PC-3 (cell line): ENCODE data around the gene TMSB15A. TPM values are rescaled to one million over a fixed set of nuclear protein-coding genes. Genes with fewer than 3 reads are reported as not detected.

Experiments used
- ATAC-seq: fragments of 200-7000 bp; cut with Tn5 transposase; 2 replicates; pipeline ENCODE4 v1.9.1; 2020; ENCODE audit warnings: mild to moderate bottlenecking, moderate library complexity
- Bru-seq: library from RNA; stranded (reverse); fragments of 400-500 nt; gene quantifications from one replicate; lab custom pipeline; 2021; lab: Mats Ljungman, UMichigan
- BruChase-seq, 2 experiments: library from RNA; stranded (reverse); fragments of 400-500 nt; gene quantifications; one replicate each; lab custom pipeline; 2021; lab: Mats Ljungman, UMichigan
- BruUV-seq: library from RNA; stranded (reverse); fragments of 400-500 nt; replicated peaks from 2 replicates; lab custom pipeline; 2021; lab: Mats Ljungman, UMichigan
- CTCF ChIA-PET: fragments of 300-600 bp; sonication (Branson Sonifier 250); formaldehyde crosslinking; loops from one replicate; lab custom pipeline; 2022; ENCODE audit warnings: antibody characterized with exemption; lab: Charles Lee
- POLR2A ChIA-PET: fragments of 300-600 bp; sonication (Branson Sonifier 250); formaldehyde crosslinking; loops from one replicate; lab custom pipeline; 2022; ENCODE audit warnings: antibody characterized with exemption; ENCODE audit not compliant: unreplicated experiment; lab: Charles Lee
- DNase-seq: peaks from one replicate; pipeline ENCODE4 v3.0.0-alpha.2; 2015
- H2AFZ ChIP-seq: fragments of 300-600 bp; sonication (generic); 2 replicates; pipeline ENCODE4 v1.6.0; 2016; ENCODE audit warnings: antibody characterized with exemption, low read length
- H3F3A ChIP-seq: fragments of 300-600 bp; sonication (generic); one replicate; pipeline ENCODE4 v1.6.0; 2017; ENCODE audit warnings: antibody characterized with exemption, low read length, control low read depth, mild to moderate bottlenecking; ENCODE audit not compliant: unreplicated experiment
- H3K27ac ChIP-seq: fragments of 300-600 bp; sonication (generic); 2 replicates; pipeline ENCODE4 v1.5.1; 2016; ENCODE audit warnings: mild to moderate bottlenecking, low read length
- H3K27me3 ChIP-seq: fragments of 300-600 bp; sonication (generic); 2 replicates; pipeline ENCODE4 v1.6.1; 2016; ENCODE audit warnings: low read length, mixed read lengths
- H3K36me3 ChIP-seq: fragments of 300-600 bp; sonication (generic); 2 replicates; pipeline ENCODE4 v1.6.1; 2016; ENCODE audit warnings: low read depth, mixed run types, low read length, mixed read lengths
- H3K4me1 ChIP-seq: fragments of 300-600 bp; sonication (generic); 2 replicates; pipeline ENCODE4 v1.5.1; 2016; ENCODE audit warnings: low read length; ENCODE audit not compliant: insufficient read depth
- H3K4me2 ChIP-seq: fragments of 300-600 bp; sonication (generic); 2 replicates; pipeline ENCODE4 v1.6.0; 2016; ENCODE audit warnings: low read length
- H3K4me3 ChIP-seq: fragments of 300-600 bp; sonication (generic); 2 replicates; pipeline ENCODE4 v1.5.1; 2016; ENCODE audit warnings: mild to moderate bottlenecking, low read length, mixed read lengths
- H3K79me2 ChIP-seq: fragments of 300-600 bp; sonication (generic); 2 replicates; pipeline ENCODE4 v1.6.1; 2017; ENCODE audit warnings: low read length, mixed read lengths
- H3K9ac ChIP-seq: fragments of 300-600 bp; sonication (generic); 2 replicates; pipeline ENCODE4 v1.6.0; 2016; ENCODE audit warnings: mild to moderate bottlenecking, low read length
- H3K9me2 ChIP-seq: fragments of 300-600 bp; sonication (generic); replicated peaks from 2 replicates; pipeline ENCODE4 v1.6.1; 2016; ENCODE audit warnings: mixed run types, low read length, mixed read lengths
- H3K9me3 ChIP-seq: fragments of 300-600 bp; sonication (generic); 2 replicates; pipeline ENCODE4 v1.6.1; 2016; ENCODE audit warnings: low read length, mixed read lengths
- H4K20me1 ChIP-seq: fragments of 300-600 bp; sonication (generic); 2 replicates; pipeline ENCODE4 v1.6.1; 2016; ENCODE audit warnings: low read length, mixed read lengths
- EZH2 ChIP-seq: fragments of 300-600 bp; sonication (generic); IDR thresholded peaks from one replicate; pipeline ENCODE4 v1.6.1; 2017; ENCODE audit warnings: antibody characterized with exemption, mild to moderate bottlenecking, low read length; ENCODE audit not compliant: unreplicated experiment
- EZH2phosphoT487 ChIP-seq: fragments of 300-600 bp; sonication (generic); IDR thresholded peaks from 2 replicates; pipeline ENCODE4 v1.6.1; 2018; ENCODE audit warnings: mild to moderate bottlenecking, antibody characterized with exemption, low read length, borderline replicate concordance
- intact Hi-C: fragments of 100-400 bp; cut with micrococcal nuclease; formaldehyde crosslinking; loops from 2 replicates; pipeline ENCODE4 v1.9.0; 2023
- long read RNA-seq: library from polyadenylated mRNA; unstranded; transcript quantifications from one replicate; pipeline ENCODE4 v2.0.0, GENCODE V29; 2021; ENCODE audit not compliant: unreplicated experiment
- total RNA-seq: library from RNA; depleted of rRNA; stranded (reverse); fragments of >200 nt; gene quantifications from 2 replicates; pipeline ENCODE4 v1.2.3, GENCODE V29; 2014; rRNA removed
- TF ChIP-seq, protein P1 (sequence below): fragments of 300-600 bp; sonication (generic); conservative IDR thresholded peaks from 2 replicates; pipeline ENCODE4 v1.5.1; 2017; ENCODE audit warnings: antibody characterized with exemption, low read depth, mild to moderate bottlenecking, low read length

TMSB15A gene
- total RNA-seq (0.18 TPM in 1 of 2 replicates, not detected in the other), Bru-seq, nascent RNA (percentile 14 among the genes with signal in this experiment), BruChase-seq, experiment 1, labeled RNA remaining after a 6-hour chase (percentile 19 among the genes with signal in this experiment), BruChase-seq, experiment 2, labeled RNA remaining after a 2-hour chase (not detected)
- long read RNA-seq, result 0 reads

DNA sequence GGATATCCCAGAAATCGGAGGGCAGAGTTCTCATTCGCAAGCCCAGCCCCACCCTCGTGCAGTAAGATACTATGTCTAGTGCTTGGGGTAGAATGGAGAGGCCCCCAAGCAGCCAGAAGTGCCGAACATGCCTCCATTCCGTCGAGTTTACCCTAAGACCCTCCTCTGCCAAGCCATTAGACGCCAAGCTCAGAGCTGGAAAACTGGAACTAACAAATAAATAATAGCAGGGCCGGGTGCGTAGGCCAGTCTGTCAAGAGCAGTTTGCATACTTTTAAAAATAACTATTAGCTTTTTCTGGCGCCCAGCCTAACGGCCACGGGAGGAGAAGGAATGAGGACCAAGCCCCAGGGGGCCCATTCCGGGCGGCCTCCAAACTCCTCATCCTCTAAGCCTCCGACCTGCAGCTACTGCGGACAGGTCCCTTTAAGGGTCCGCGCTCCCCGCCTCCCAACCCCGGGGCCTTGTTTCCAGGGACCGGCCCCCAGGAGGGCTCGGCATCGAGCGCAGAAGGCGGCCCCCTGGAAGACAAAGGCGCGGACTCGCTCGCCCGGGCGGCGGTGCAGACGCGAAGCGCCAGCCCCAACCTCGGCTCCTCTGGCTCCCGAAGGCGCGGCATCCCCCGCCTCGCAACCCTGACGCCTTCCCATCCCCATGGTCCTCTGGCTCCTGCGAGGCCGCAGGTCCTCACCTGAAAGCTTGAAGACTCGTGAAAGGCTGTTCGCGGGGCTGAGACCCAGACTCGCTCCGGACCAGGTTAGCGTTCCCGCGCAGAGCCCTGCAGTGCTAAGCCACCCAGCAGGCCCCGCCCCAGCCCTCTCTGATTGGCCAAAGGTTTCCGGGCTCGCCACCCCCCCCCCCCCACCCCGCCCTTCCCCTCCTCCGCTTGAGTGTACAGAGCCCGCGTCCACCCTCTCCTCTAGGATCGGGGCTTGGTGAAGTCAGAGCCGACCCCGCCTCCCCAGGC is at the start of gene TMSB15A:
TMSB15A (minus strand) TSS at position 765 of the 967 bp plus-strand sequence.
- no TSS peak for BruUV-seq
- ATAC-seq (peak; percentile 88), DNase-seq (peak; percentile 29)
- Histone ChIP-seq H3K27ac (no peak within 1 kb of the TSS), H3K27me3 (peaks cover 39% of the 10 kb centered on the region), H3F3A (no peaks in the 10 kb centered on the region), H3K9me3 (no peaks in the 10 kb centered on the region), H3K36me3 (no peaks in the 10 kb centered on the region), H3K4me3 (peak within 1 kb of the TSS; percentile 55), H3K4me1 (no peaks in the 10 kb centered on the region), H2AFZ (peak within 1 kb of the TSS; percentile 67), H3K4me2 (peak within 1 kb of the TSS; percentile 74), H3K9me2 (no peaks in the 10 kb centered on the region), H3K9ac (no peak within 1 kb of the TSS), H4K20me1 (no peaks in the 10 kb centered on the region), H3K79me2 (no peaks in the 10 kb centered on the region)
- TF ChIP-seq EZH2phosphoT487 (no peak), EZH2 (no peak)
- TF ChIP-seq, protein P1, sequence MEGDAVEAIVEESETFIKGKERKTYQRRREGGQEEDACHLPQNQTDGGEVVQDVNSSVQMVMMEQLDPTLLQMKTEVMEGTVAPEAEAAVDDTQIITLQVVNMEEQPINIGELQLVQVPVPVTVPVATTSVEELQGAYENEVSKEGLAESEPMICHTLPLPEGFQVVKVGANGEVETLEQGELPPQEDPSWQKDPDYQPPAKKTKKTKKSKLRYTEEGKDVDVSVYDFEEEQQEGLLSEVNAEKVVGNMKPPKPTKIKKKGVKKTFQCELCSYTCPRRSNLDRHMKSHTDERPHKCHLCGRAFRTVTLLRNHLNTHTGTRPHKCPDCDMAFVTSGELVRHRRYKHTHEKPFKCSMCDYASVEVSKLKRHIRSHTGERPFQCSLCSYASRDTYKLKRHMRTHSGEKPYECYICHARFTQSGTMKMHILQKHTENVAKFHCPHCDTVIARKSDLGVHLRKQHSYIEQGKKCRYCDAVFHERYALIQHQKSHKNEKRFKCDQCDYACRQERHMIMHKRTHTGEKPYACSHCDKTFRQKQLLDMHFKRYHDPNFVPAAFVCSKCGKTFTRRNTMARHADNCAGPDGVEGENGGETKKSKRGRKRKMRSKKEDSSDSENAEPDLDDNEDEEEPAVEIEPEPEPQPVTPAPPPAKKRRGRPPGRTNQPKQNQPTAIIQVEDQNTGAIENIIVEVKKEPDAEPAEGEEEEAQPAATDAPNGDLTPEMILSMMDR, result no peak
- CTCF ChIA-PET, result no interaction called here
- POLR2A ChIA-PET, result no interaction called here
- intact Hi-C loops, result no loop called here

GRCh38 chrX:102560423-102561068 is 44.0 kb upstream of the TMSB15A start:
- Histone ChIP-seq H3K9me2 (no peaks in the 10 kb centered on the region), H3K4me3 (no peak overlapping the region), H3K9ac (no peak overlapping the region), H3F3A (no peaks in the 10 kb centered on the region), H3K4me2 (no peak overlapping the region), H3K27me3 (peaks cover 8% of the 10 kb centered on the region), H3K9me3 (no peaks in the 10 kb centered on the region), H3K79me2 (no peaks in the 10 kb centered on the region), H4K20me1 (no peaks in the 10 kb centered on the region), H3K27ac (no peak overlapping the region), H2AFZ (no peak overlapping the region), H3K4me1 (no peaks in the 10 kb centered on the region), H3K36me3 (no peaks in the 10 kb centered on the region)
- CTCF ChIA-PET, result no interaction called here
- POLR2A ChIA-PET, result no interaction called here
- intact Hi-C loops, result no loop called here
- BruUV-seq, result no TSS peak
- ATAC-seq (no peak), DNase-seq (no peak)
- TF ChIP-seq EZH2phosphoT487 (no peak), EZH2 (no peak)
- TF ChIP-seq, protein P1, result no peak
